HG03469 (cell line): Measurements from ENCODE around the gene ARF5.

ENCODE experiments used
- ATAC-seq: cut with Tn5 transposase; IDR thresholded peaks from one replicate; pipeline ENCODE4 v1.9.1; 2021; ENCODE audit warnings: mild to moderate bottlenecking, moderate library complexity, moderate number of reproducible peaks; ENCODE audit not compliant: unreplicated experiment

The ARF5 gene

DNA sequence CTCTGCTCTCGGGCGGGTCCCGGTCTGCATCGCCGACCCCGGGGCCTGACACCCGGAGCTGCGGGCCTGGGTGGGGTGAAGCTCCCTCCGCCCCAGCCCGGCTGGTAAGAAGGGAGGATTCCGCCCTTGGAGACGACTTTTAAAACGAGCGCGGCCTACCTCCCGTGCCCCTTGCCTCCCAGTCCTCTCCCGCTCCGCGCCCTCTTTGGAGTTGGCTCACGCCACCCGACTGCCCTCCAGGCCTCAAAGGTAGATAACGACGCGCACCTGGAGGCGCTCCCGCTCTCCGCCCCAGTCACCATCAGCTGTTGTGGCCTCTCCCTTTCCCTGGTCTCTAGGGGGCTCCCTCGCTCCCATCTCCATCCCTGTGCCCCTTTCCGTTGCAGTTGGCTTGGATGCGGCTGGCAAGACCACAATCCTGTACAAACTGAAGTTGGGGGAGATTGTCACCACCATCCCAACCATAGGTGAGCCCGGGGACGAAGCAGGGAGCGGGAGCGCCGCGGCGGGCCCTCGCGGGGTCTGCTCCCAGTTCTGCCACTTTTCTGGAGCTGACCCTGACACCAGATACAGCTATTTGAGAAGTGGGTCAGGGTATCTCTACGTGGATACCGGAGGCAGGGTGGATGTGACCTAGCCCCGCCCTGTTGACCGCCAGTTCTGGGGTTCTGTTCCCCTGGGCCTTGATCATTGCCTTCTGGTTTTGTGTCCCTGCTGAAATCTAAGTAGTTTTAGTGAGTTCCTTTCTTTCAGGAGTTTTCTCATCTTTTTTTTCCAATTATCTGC, 679 bp downstream of the ARF5 start:
- peak; percentile 2 for ATAC-seq

DNA sequence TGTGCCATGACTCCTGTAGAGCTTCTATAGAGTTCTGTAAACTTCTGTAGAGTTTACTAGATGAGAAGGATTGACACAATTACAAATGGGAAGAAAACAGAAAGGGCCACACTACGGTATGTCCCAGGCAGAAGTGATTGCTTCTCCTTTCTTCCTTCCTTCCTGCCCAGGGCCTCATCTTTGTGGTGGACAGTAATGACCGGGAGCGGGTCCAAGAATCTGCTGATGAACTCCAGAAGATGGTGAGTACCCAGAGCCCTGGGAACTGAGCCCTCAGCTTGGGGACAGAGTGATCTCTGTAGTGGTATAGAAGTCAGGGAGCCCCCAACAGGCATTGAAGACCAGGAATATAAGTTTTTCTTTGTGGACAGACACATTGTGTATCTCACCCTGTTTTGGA, 1.7 kb downstream of the ARF5 start:
- ATAC-seq = no peak

GRCh38 chr7:127591189-127591588, 3.0 kb downstream of the ARF5 start:
- no peak for ATAC-seq

DNA sequence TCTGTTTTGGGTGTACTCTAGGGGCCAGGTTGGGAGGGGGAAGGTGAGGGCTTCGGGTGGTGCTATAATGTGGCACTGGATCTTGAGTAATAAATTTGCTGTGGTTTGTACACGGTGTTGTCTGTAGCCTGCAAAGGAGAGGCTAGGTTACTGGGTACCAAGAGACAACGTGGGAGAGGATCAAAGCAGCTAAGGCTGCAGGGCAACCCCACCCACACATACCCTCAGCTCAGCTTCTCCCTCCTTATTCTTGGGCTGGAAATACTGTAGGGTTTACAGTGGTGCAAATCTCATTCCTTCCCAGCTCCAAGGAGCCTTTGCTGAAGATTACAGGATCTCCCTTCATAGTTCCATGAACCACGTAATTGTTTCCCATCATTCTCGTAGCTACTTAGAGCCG, 3.4 kb downstream of the ARF5 start:
- no peak for ATAC-seq

DNA sequence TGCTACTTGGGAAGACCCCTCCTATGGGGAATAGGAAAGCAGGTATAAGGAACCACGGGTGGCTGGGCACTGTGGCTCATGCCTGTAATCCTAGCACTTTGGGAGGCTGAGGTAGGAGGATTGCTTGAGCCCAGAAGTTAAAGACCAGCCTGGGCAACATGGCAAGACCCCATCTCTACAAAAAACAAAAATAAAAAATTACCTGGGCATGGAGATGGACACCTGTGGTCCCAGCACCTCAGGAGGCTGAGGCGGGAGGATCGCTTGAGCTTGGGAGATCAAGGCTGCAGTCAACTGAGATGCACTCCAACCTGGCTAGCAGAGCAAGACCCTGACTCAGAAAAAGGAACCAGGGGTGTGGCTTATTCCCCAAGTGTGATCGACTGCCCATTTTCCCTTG, 4.3 kb downstream of the ARF5 start:
- ATAC-seq = no peak

GRCh38 chr7:127594490-127594889, 6.3 kb downstream of the ARF5 start:
- no peak for ATAC-seq

DNA sequence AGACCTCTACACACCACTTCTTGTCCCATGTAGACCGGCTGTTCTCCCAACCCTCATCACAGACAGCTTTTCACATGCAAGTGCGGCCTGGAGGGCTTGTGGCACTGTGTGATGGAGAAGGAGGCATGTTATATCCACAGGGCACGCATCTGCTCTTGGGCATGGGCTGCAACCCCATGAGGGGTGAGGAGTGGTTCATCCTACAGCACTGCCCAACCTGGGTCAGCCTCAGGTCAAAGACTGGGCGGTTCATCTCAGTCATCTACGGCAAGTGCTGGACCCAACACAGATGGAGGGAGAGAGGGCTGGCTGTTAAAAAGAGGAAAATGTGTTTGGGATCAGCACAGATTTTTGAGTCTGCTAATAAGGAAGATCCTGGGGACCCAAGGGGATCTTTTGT, 7.5 kb downstream of the ARF5 start:
- ATAC-seq = no peak

DNA sequence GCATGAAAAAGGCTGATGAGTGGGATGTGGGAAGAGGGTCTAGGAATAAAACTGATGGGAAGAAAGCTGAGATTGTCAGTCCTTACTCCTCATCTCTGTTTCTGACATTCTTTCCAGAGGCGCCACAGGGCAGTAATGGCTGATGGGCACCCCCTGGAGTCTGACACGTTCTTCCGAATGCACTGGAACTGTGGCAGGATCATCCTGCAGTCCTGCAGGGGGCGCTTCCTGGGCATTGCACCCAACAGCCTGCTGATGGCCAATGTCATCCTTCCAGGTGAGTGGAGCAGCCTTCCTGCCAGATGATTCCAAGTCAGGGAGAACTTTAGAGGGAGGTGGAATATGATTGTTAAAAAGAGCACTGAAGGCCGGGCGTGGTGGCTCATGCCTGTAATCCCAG, 10.1 kb downstream of the ARF5 start:
- no peak for ATAC-seq

DNA sequence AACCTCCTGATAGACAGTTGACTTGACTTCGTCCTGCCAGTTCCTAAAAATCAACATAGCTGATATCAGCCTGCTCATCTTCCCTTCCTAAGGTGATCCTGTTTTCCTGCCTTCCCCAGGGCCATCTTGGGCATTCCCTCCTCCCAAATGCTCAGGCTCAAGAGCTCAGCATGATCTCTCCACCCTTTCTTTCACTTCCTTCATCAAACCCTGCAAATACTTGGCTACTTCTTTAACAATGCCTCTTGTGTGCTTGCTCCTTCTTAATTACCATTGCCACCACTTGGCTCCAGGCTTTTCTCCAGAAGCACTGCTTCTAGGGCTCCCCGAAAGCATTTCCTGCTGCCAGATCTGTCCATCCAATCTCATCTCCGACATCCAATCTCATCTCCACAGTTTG, 12.7 kb downstream of the ARF5 start:
- ATAC-seq = no peak

GRCh38 chr7:127608446-127608845, 20.2 kb downstream of the ARF5 start:
- no peak for ATAC-seq

DNA sequence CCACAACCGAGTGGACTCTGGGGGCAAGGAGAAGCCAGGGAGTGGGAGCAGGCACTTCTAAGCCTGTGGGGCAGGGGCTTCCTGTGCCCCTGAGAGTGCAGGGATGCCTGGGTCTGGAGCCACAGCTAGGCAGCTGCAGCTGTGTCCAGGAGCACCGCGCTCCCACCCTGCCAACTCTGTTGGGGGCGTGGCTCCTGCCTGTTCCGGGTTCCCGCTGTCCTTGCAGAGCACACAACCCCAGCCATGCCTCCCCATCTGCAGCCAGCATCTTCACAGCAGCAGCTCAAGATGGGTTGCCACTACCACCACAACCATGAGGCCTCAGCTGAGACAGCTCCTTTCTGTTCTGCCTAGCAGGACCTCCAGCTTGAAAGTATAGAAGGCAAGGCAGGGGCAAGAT, 21.1 kb downstream of the ARF5 start:
- ATAC-seq = no peak

DNA sequence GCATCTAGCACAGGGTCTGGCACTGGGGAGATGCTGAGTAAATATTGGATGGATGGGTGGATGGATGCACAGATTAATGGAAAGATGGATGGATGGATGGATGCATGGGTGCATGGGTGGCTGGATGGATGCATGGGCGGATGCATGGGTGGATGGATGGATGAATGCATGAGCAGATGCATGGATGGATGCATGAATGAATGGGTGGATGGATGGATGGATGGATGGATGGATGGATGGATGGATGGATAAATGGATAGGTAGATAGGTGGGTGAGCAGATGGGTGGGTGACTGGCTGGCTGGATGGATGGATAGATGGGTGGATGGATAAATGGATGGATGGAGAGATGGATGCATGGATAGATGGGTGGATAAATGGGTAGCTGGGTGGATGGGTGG, 24.1 kb downstream of the ARF5 start:
- ATAC-seq = no peak

GRCh38 chr7:127616724-127617123, 28.5 kb downstream of the ARF5 start:
- no peak for ATAC-seq

DNA sequence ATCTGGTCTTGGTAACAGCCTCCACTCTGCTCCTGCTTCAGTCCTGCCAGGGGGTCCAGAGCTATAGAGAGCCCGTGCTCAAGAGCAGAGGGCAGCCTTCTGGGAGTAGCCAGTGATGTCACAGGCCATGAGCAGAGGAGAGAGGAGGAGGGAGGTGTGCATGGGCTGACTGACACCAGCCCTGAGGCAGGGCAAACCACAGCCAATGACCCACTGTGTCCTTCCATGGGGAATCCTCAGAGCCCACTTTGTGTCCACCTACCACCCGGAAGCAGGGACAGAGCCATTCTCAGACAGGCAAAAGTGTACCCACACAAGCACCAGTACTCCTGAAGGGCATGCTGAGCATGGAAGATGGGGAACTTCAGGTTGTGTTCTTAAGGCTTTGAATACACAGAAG, 29.8 kb downstream of the ARF5 start, which contains the start of gene PAX4:
PAX4 (minus strand) TSS at position 101 of the 400 bp plus-strand sequence. CDS start 2,214 bp downstream, outside the sequence.
- no peak for ATAC-seq

DNA sequence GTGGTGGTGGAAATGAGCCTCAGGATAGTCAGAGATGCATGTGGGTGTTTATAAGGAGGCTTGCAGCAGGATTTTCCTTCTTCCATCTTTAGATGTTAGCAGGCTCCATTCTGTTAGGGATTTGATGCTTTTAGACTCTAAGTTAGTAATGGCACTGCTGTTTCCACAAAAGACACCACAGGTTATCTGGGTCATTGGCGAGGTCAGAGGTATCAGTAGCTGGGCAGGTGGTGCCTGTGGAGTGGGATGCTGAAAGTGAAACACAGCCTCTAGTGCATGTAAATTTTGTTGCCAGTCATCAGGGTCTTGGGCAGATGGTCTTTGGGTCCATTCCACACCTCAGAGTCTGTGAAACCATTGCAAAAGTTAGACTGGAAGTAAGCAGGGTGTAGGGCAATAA, 30.6 kb downstream of the ARF5 start:
- no peak for ATAC-seq

- ATAC-seq = no peak
Measured at GRCh38 chr7:127619681-127620405, 31.6 kb downstream of the ARF5 start.

GRCh38 chr7:127620406-127621233, 32.4 kb downstream of the ARF5 start:
- no peak for ATAC-seq

GRCh38 chr7:127625331-127625730, 37.1 kb downstream of the ARF5 start:
- ATAC-seq = no peak

- ATAC-seq = no peak
Measured at GRCh38 chr7:127628445-127628844, 40.2 kb downstream of the ARF5 start.

GRCh38 chr7:127629268-127629854, 41.1 kb downstream of the ARF5 start:
- ATAC-seq = no peak

- no peak for ATAC-seq
Measured at GRCh38 chr7:127632276-127632910, 44.2 kb downstream of the ARF5 start.
